HCT116 (cell line): ENCODE data around the gene FBXO11.

Source experiments
- POLR2A ChIP-seq: IDR thresholded peaks from 2 replicates; pipeline ENCODE4 v1.7.0; 2011; ENCODE audit warnings: borderline replicate concordance; ENCODE audit not compliant: insufficient read depth, insufficient read length; ENCODE audit errors: extremely low read depth
- TF ChIP-seq, protein P1 (sequence below), 3 experiments: fragments of 200-600 bp in 1 of 3; sonication (generic) in 1 of 3; IDR thresholded peaks in 2 of 3; conservative IDR thresholded peaks in 1 of 3; 2 replicates each; pipeline ENCODE4 v1.5.1; 2012 to 2017; ENCODE audit warnings: low read depth in 2 of 3, low read length in 2 of 3, antibody characterized with exemption in 1 of 3, borderline replicate concordance in 1 of 3, control low read depth in 1 of 3, mild to moderate bottlenecking in 1 of 3, mixed read lengths in 1 of 3, mixed run types in 1 of 3, moderate library complexity in 1 of 3; ENCODE audit not compliant: insufficient read depth in 1 of 3

DNA sequence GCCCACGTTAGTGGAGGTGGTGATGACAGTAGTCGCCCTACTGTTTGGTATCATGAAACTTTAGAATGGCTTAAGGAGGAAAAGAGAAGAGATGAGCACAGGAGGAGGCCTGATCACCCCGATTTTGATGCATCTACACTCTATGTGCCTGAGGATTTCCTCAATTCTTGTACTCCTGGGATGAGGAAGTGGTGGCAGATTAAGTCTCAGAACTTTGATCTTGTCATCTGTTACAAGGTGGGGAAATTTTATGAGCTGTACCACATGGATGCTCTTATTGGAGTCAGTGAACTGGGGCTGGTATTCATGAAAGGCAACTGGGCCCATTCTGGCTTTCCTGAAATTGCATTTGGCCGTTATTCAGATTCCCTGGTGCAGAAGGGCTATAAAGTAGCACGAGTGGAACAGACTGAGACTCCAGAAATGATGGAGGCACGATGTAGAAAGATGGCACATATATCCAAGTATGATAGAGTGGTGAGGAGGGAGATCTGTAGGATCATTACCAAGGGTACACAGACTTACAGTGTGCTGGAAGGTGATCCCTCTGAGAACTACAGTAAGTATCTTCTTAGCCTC, 107.2 kb downstream of the FBXO11 start:
- no peak for TF ChIP-seq POLR2A
- TF ChIP-seq, protein P1, sequence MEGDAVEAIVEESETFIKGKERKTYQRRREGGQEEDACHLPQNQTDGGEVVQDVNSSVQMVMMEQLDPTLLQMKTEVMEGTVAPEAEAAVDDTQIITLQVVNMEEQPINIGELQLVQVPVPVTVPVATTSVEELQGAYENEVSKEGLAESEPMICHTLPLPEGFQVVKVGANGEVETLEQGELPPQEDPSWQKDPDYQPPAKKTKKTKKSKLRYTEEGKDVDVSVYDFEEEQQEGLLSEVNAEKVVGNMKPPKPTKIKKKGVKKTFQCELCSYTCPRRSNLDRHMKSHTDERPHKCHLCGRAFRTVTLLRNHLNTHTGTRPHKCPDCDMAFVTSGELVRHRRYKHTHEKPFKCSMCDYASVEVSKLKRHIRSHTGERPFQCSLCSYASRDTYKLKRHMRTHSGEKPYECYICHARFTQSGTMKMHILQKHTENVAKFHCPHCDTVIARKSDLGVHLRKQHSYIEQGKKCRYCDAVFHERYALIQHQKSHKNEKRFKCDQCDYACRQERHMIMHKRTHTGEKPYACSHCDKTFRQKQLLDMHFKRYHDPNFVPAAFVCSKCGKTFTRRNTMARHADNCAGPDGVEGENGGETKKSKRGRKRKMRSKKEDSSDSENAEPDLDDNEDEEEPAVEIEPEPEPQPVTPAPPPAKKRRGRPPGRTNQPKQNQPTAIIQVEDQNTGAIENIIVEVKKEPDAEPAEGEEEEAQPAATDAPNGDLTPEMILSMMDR (IDR thresholded peaks at IDR 0.05 in 2 of 3, conservative IDR thresholded peaks at IDR 0.05 in 1 of 3; ENCODE audit: borderline replicate concordance in 1 of 3, insufficient read depth in 1 of 3, low read depth in 2 of 3, low read length in 2 of 3) = no peak
